ENCODE results near the gene SORCS1.

Gene SORCS1

GRCh38 chr10:106625751-106626150, 538.8 kb downstream of the SORCS1 start:
- no peak for DNase-seq (ENCODE audit: low read depth)
- H3K4me3 ChIP-seq (ENCODE audit: low read depth, low read length), result no peak overlapping the region
- TF ChIP-seq CTCF (IDR thresholded peaks at IDR 0.05; ENCODE audit: control insufficient read depth, extremely low read depth, insufficient read depth), result no peak

GRCh38 chr10:106619346-106619745, 545.2 kb downstream of the SORCS1 start:
- TF ChIP-seq CTCF (IDR thresholded peaks at IDR 0.05; ENCODE audit: control insufficient read depth, extremely low read depth, insufficient read depth), result no peak
- no peak overlapping the region for H3K4me3 ChIP-seq (ENCODE audit: low read depth, low read length)
- no peak for DNase-seq (ENCODE audit: low read depth)

- TF ChIP-seq CTCF (IDR thresholded peaks at IDR 0.05; ENCODE audit: control insufficient read depth, extremely low read depth, insufficient read depth), result no peak
- DNase-seq (ENCODE audit: low read depth), result no peak
- no peak overlapping the region for H3K4me3 ChIP-seq (ENCODE audit: low read depth, low read length)
Measured at GRCh38 chr10:106618646-106619045, 545.9 kb downstream of the SORCS1 start.

GRCh38 chr10:106615081-106615480, 549.4 kb downstream of the SORCS1 start:
- no peak overlapping the region for H3K4me3 ChIP-seq (ENCODE audit: low read depth, low read length)
- DNase-seq (ENCODE audit: low read depth), result no peak
- TF ChIP-seq CTCF (IDR thresholded peaks at IDR 0.05; ENCODE audit: control insufficient read depth, extremely low read depth, insufficient read depth), result no peak

GRCh38 chr10:106614293-106614692, 550.2 kb downstream of the SORCS1 start:
- no peak for TF ChIP-seq CTCF (IDR thresholded peaks at IDR 0.05; ENCODE audit: control insufficient read depth, extremely low read depth, insufficient read depth)
- H3K4me3 ChIP-seq (ENCODE audit: low read depth, low read length), result no peak overlapping the region
- DNase-seq (ENCODE audit: low read depth), result no peak

- no peak for TF ChIP-seq CTCF (IDR thresholded peaks at IDR 0.05; ENCODE audit: control insufficient read depth, extremely low read depth, insufficient read depth)
- no peak overlapping the region for H3K4me3 ChIP-seq (ENCODE audit: low read depth, low read length)
- DNase-seq (ENCODE audit: low read depth), result no peak
Measured at GRCh38 chr10:106612381-106612780, 552.1 kb downstream of the SORCS1 start.

GRCh38 chr10:106609470-106610266, 554.8 kb downstream of the SORCS1 start:
- no peak overlapping the region for H3K4me3 ChIP-seq (ENCODE audit: low read depth, low read length)
- TF ChIP-seq CTCF (IDR thresholded peaks at IDR 0.05; ENCODE audit: control insufficient read depth, extremely low read depth, insufficient read depth), result 0 out of 2 replicates have a peak, but pooled peaks have one; percentile 22
- DNase-seq (ENCODE audit: low read depth), result no peak

Data from LNCaP clone FGC (cell line).